ENCODE measurements around the gene PCNP.
"Not testable (repeated sequence)": the region's sequence is repeated elsewhere in the genome, so short reads cannot be mapped to it uniquely, and the experiment has no call there.

DNA sequence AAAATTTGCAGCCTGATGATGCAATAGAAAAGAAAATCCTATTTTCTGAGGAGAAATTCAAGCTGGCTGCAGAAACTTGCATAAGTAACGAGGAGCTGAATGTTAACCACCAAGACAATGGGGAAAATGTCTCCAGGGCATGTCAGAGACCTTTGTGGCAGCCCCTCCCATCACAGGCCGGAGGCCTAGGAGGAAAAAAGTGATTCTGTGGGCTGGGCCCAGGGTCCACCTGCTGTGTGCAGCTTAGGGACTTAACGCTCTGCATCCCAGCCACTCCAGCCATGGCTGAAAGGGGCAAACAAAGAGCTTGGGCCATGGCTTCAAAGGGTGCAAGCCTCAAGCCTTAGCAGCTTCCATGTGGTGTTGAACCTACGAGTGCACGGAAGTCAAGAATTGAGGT is 20.6 kb upstream of the PCNP start:
- not testable (repeated sequence) for TF ChIP-seq EP300, CTCF (IDR thresholded peaks at IDR 0.05)

All from tibial nerve (tissue), 4 donors.